ENCODE results near the gene NOTCH1. TPM values are rescaled to one million over a fixed set of nuclear protein-coding genes. Genes with fewer than 3 reads are reported as not detected.

Gene NOTCH1
- total and polyA plus RNA-seq, 2 of the 4 experiments (the other 2 are of a cell fraction), result 1.8 to 6.0 TPM

- no peak overlapping the region for H4K5ac ChIP-seq (ENCODE audit: low read depth, low read length)
- H3K4me2 ChIP-seq (ENCODE audit: low read depth, low read length), result no peak overlapping the region
- no peak overlapping the region for H2AFZ ChIP-seq (replicated peaks; ENCODE audit: low read length, poor library complexity)
- dilution Hi-C loops (cut with HindIII; ENCODE audit: low sequenced_read_pairs, unreplicated experiment) (no loop called here), in situ Hi-C loops (cut with MboI; ENCODE audit: low sequenced_read_pairs) (no loop called here), intact Hi-C loops (cut with micrococcal nuclease) (no loop called here)
- no peak overlapping the region for H3K18ac ChIP-seq (ENCODE audit: low read depth, low read length)
- DNase-seq (no peak), ATAC-seq (ENCODE audit: low read depth) (no peak)
- 95% methylated on average over 28 of the region's 38 CpGs; no CpG with 5 or more reads in 1 of the 2 experiments for WGBS, 2 experiments (ENCODE audit: extremely low coverage in 2 of 2, insufficient read length in 1 of 2)
- TF ChIP-seq USF2 (IDR thresholded peaks at IDR 0.05; ENCODE audit: low read depth, low read length) (no peak), ELK1 (IDR thresholded peaks at IDR 0.05; ENCODE audit: borderline replicate concordance, low read depth, low read length) (no peak), POLR2A (IDR thresholded peaks at IDR 0.05; ENCODE audit: low read depth, low read length) (no peak), SMC3 (IDR thresholded peaks at IDR 0.05; ENCODE audit: low read depth, low read length) (no peak), MXI1 (IDR thresholded peaks at IDR 0.05; ENCODE audit: borderline replicate concordance, low read depth, low read length) (no peak), CTCF (conservative IDR thresholded peaks at IDR 0.05; ENCODE audit: low read depth, low read length) (no peak), CHD1 (IDR thresholded peaks at IDR 0.05; ENCODE audit: low read depth, low read length) (no peak), NFE2L2 (IDR thresholded peaks at IDR 0.05; ENCODE audit: low read depth, low read length) (no peak), RCOR1 (IDR thresholded peaks at IDR 0.05; ENCODE audit: insufficient replicate concordance, low read length) (no peak), MAZ (IDR thresholded peaks at IDR 0.05; ENCODE audit: borderline replicate concordance, low read depth, low read length) (no peak)
- no peak overlapping the region for H2BK120ac ChIP-seq (ENCODE audit: low read depth, low read length)
- H3K4ac ChIP-seq (ENCODE audit: low read depth, low read length), result no peak overlapping the region
- H3K14ac ChIP-seq (replicated peaks; ENCODE audit: low read depth, low read length), result no peak overlapping the region
- no peak overlapping the region for H3K23ac ChIP-seq (ENCODE audit: low read depth, low read length)
- no peak overlapping the region for H2AK5ac ChIP-seq (ENCODE audit: low read depth, low read length)
- ChIA-PET CTCF (no interaction called here), POLR2A (ENCODE audit: unreplicated experiment) (no interaction called here)
- no peak overlapping the region for H3K56ac ChIP-seq (ENCODE audit: extremely low read depth, insufficient read depth, low read length)
- H2BK5ac ChIP-seq (ENCODE audit: low read depth, low read length, poor library complexity, severe bottlenecking), result no peak overlapping the region
- no peak overlapping the region for H3K27ac ChIP-seq (ENCODE audit: insufficient read depth, low read length)
- H2AK9ac ChIP-seq (replicated peaks; ENCODE audit: low read depth, low read length, poor library complexity), result no peak overlapping the region
- H3K9ac ChIP-seq (ENCODE audit: low read depth, low read length), result no peak overlapping the region
- H3K4me3 ChIP-seq (ENCODE audit: insufficient read depth, low read depth, low read length), result no peak overlapping the region
- no peaks in the 10 kb centered on the region for H3K9me1 ChIP-seq (ENCODE audit: insufficient read depth, low read length)
- no peaks in the 10 kb centered on the region for H4K20me1 ChIP-seq (ENCODE audit: insufficient read depth, low read length)
- no peaks in the 10 kb centered on the region for H3K9me3 ChIP-seq (ENCODE audit: control insufficient read depth, insufficient read depth, low read length)
- H4K91ac ChIP-seq (ENCODE audit: insufficient read depth, low read depth, low read length), result no peak overlapping the region
- H2BK20ac ChIP-seq (ENCODE audit: low read depth, low read length), result no peak overlapping the region
- H4K8ac ChIP-seq (ENCODE audit: low read depth in 2 of 2, low read length in 2 of 2), result no peak overlapping the region
- H3K4me1 ChIP-seq (ENCODE audit: control insufficient read depth, insufficient read depth, low read length), result no peaks in the 10 kb centered on the region
- no peaks in the 10 kb centered on the region for H3K79me1 ChIP-seq (ENCODE audit: low read depth in 1 of 2, low read length in 2 of 2)
- H3K36me3 ChIP-seq (ENCODE audit: control insufficient read depth, insufficient read depth, low read length), result peaks cover 79% of the 10 kb centered on the region
- no TSS peak for BruUV-seq (replicated peaks)
- no peaks in the 10 kb centered on the region for H3K27me3 ChIP-seq (ENCODE audit: control insufficient read depth, insufficient read depth, low read length)
- no peak overlapping the region for H2BK15ac ChIP-seq (ENCODE audit: low read depth, low read length)
Observed at GRCh38 chr9:136502196-136502595, 43.7 kb downstream of the NOTCH1 start.

All from IMR-90 (cell line).